Immature natural killer cell (primary cell): ENCODE results near the gene LRRTM2. TPM values are rescaled to one million over a fixed set of nuclear protein-coding genes. Genes with fewer than 3 reads are reported as not detected.
"Not testable (repeated sequence)": the region's sequence is repeated elsewhere in the genome, so short reads cannot be mapped to it uniquely, and the experiment has no call there.

Experiments
- DNase-seq, 3 donors: peaks; one replicate each; pipeline ENCODE4 v3.0.0; 2022; ENCODE audit warnings: mixed read lengths in 1 of 3
- H3K27ac Mint-ChIP-seq, 6 donors: one replicate each; pipeline ENCODE4 v1.8.0; 2020; ENCODE audit warnings: mixed read lengths in 6 of 6, mild to moderate bottlenecking in 5 of 6, inconsistent platforms in 4 of 6, moderate library complexity in 3 of 6
- H3K27me3 Mint-ChIP-seq, 3 donors: one replicate each; pipeline ENCODE4 v1.8.0; 2020 to 2021; ENCODE audit warnings: low read depth in 3 of 3, mild to moderate bottlenecking in 3 of 3, mixed read lengths in 3 of 3, moderate library complexity in 3 of 3, inconsistent platforms in 1 of 3
- H3K36me3 Mint-ChIP-seq, 3 donors: one replicate each; pipeline ENCODE4 v1.8.0; 2020; ENCODE audit warnings: mixed read lengths in 3 of 3, inconsistent platforms in 2 of 3, mild to moderate bottlenecking in 2 of 3
- H3K4me1 Mint-ChIP-seq, 2 donors: one replicate each; pipeline ENCODE4 v1.8.0; 2020; ENCODE audit warnings: inconsistent platforms in 2 of 2, mild to moderate bottlenecking in 2 of 2, mixed read lengths in 2 of 2, moderate library complexity in 1 of 2
- H3K4me3 Mint-ChIP-seq, 5 donors: one replicate each; pipeline ENCODE4 v1.8.0; 2020; ENCODE audit warnings: mild to moderate bottlenecking in 5 of 5, mixed read lengths in 5 of 5, inconsistent platforms in 3 of 5, moderate library complexity in 3 of 5
- H3K9me3 Mint-ChIP-seq, 6 donors: one replicate each; pipeline ENCODE4 v1.8.0; 2020; ENCODE audit warnings: mild to moderate bottlenecking in 6 of 6, mixed read lengths in 6 of 6, inconsistent platforms in 4 of 6, moderate library complexity in 3 of 6
- polyA plus RNA-seq, 3 donors: library from polyadenylated mRNA; unstranded; fragments of 300-500 nt; fragmentation: Illumina TruSeq; gene quantifications; one replicate each; pipeline ENCODE4 v1.2.3, GENCODE V29; 2021

LRRTM2 gene, protein sequence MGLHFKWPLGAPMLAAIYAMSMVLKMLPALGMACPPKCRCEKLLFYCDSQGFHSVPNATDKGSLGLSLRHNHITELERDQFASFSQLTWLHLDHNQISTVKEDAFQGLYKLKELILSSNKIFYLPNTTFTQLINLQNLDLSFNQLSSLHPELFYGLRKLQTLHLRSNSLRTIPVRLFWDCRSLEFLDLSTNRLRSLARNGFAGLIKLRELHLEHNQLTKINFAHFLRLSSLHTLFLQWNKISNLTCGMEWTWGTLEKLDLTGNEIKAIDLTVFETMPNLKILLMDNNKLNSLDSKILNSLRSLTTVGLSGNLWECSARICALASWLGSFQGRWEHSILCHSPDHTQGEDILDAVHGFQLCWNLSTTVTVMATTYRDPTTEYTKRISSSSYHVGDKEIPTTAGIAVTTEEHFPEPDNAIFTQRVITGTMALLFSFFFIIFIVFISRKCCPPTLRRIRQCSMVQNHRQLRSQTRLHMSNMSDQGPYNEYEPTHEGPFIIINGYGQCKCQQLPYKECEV
- polyA plus RNA-seq: not detected

- DNase-seq: no peak
- no peaks in the 10 kb centered on the region for H3K9me3 Mint-ChIP-seq
- H3K27ac Mint-ChIP-seq: no peak within 1 kb of the TSS
- no peaks in the 10 kb centered on the region for H3K4me1 Mint-ChIP-seq
- H3K27me3 Mint-ChIP-seq: peaks cover 0 to 4% (median 1%) of the 10 kb centered on the region in 3 donors
- H3K36me3 Mint-ChIP-seq: no peaks in the 10 kb centered on the region
- no peak within 1 kb of the TSS for H3K4me3 Mint-ChIP-seq
These were observed at the start of gene LRRTM2 for GRCh38 chr5:138874771-138875551. Gene LRRTM2 (minus strand): TSS chr5:138875335. CDS start chr5:138874911, 424 bp downstream.

DNA sequence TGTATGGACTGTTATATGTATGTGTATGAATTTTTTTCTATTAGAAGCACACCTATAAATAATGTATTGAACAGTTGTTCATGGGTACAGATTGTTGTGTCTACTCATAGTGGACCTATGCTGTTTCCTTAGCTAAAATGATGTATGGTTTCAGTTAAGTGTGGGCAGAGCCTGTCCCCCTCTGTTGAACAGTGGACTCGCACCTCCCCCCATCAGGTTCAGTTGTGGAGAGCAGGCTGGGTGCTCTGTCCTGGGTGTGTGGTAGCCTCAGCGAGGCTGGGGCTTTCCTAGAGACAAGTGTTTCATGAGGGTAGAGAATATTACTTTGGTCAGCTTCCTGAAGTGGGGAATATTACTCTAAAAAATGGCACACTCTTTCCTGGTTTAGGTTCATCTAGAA, 47.4 kb upstream of the LRRTM2 start:
- no peaks in the 10 kb centered on the region for H3K4me1 Mint-ChIP-seq
- H3K36me3 Mint-ChIP-seq: peaks cover 0 to 18% (median 16%) of the 10 kb centered on the region in 3 donors
- H3K9me3 Mint-ChIP-seq: no peaks in the 10 kb centered on the region
- H3K4me3 Mint-ChIP-seq: no peak overlapping the region
- DNase-seq: no peak
- H3K27me3 Mint-ChIP-seq: peaks cover 0 to 2% (median 0%) of the 10 kb centered on the region in 3 donors
- no peak overlapping the region for H3K27ac Mint-ChIP-seq

DNA sequence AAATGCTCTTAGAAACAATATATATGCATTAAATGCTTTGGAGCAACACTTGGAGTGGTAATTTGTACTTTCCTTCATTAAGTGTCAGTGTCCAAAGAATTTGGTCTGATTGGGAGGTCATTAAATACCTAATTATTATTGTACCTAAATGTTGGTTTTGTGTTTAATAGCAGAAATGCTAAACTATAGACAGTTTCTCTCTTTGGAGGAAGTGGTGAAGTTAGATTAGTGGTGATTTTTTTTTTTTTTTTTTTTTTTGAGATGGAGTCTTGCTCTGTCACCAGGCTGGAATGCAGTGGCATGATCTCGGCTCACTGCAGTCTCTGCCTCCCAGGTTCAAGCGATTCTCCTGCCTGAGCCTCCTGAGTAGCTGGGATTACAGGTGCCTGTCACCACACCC, 46.2 kb upstream of the LRRTM2 start:
- H3K27ac Mint-ChIP-seq, H3K4me3 Mint-ChIP-seq, H3K9me3 Mint-ChIP-seq, DNase-seq, H3K27me3 Mint-ChIP-seq, H3K4me1 Mint-ChIP-seq: not testable (repeated sequence)
- peaks cover 0 to 13% (median 8%) of the 10 kb centered on the region in 3 donors for H3K36me3 Mint-ChIP-seq

DNA sequence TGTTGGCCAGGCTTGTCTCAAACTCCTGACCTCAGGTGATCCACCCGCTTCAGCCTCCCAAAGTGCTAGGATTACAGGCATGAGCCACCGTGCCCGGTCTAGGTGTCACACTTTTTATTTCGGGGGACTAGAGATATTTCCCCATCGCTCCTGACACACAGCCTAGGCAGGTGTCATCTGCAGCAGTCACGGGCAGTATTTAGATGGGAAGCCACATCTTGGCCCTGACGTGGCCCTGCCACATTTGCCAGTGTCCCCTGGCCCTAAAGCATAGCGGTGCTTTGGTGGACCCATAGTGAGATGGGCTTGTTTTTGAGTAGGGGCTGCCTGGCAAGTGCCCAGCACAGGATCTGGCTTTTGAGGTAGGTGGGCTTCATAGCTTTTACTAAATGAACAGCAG, 45.0 kb upstream of the LRRTM2 start:
- Mint-ChIP-seq H3K36me3 (peaks cover 0 to 8% (median 3%) of the 10 kb centered on the region in 3 donors), H3K4me3 (no peak overlapping the region), H3K9me3 (no peaks in the 10 kb centered on the region), H3K27ac (no peak overlapping the region), H3K27me3 (peaks cover 0 to 2% (median 0%) of the 10 kb centered on the region in 3 donors), H3K4me1 (no peaks in the 10 kb centered on the region)
- no peak for DNase-seq

- DNase-seq: no peak
- peaks cover 0 to 2% (median 0%) of the 10 kb centered on the region in 3 donors for H3K27me3 Mint-ChIP-seq
- peaks cover 0 to 8% (median 0%) of the 10 kb centered on the region in 3 donors for H3K36me3 Mint-ChIP-seq
- no peaks in the 10 kb centered on the region for H3K4me1 Mint-ChIP-seq
- H3K4me3 Mint-ChIP-seq: no peak overlapping the region
- H3K9me3 Mint-ChIP-seq: no peaks in the 10 kb centered on the region
- H3K27ac Mint-ChIP-seq: peak overlapping the region in 1 of 6 donors; percentile 43
These were observed 43.6 kb upstream of the LRRTM2 start for GRCh38 chr5:138918686-138919085.

- Mint-ChIP-seq H3K27me3 (peaks cover 0 to 4% (median 2%) of the 10 kb centered on the region in 3 donors), H3K4me3 (no peak overlapping the region), H3K27ac (no peak overlapping the region), H3K4me1 (peaks cover 0 to 4% of the 10 kb centered on the region in 2 donors), H3K36me3 (peaks cover 7 to 28% (median 9%) of the 10 kb centered on the region in 3 donors), H3K9me3 (peaks cover 0 to 2% (median 0%) of the 10 kb centered on the region in 6 donors)
- DNase-seq: no peak
These were observed 39.2 kb upstream of the LRRTM2 start for GRCh38 chr5:138914338-138914737.

DNA sequence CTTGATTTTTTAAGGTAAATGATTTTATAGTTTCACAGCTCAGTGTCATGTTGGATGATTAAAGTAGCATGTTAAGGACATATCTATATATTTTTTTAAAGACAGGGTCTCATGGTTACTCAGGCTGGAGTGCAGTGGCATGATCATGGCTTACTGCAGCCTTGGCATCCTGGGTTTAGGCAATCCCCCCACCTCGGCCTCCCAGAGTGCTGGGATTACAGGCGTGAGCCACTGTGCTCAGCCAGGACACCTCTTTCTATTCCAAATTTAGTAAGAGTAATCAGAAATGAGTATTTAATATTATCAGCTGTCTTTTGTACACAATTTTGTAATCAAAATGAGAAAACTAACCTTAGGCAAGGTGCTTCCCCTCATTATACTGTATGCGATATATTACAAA, 38.6 kb upstream of the LRRTM2 start:
- H3K27ac Mint-ChIP-seq: no peak overlapping the region
- peaks cover 0 to 4% of the 10 kb centered on the region in 2 donors for H3K4me1 Mint-ChIP-seq
- peaks cover 0 to 2% (median 0%) of the 10 kb centered on the region in 6 donors for H3K9me3 Mint-ChIP-seq
- H3K4me3 Mint-ChIP-seq: no peak overlapping the region
- H3K27me3 Mint-ChIP-seq: peaks cover 0 to 4% (median 2%) of the 10 kb centered on the region in 3 donors
- DNase-seq: no peak
- peaks cover 8 to 28% (median 9%) of the 10 kb centered on the region in 3 donors for H3K36me3 Mint-ChIP-seq

DNA sequence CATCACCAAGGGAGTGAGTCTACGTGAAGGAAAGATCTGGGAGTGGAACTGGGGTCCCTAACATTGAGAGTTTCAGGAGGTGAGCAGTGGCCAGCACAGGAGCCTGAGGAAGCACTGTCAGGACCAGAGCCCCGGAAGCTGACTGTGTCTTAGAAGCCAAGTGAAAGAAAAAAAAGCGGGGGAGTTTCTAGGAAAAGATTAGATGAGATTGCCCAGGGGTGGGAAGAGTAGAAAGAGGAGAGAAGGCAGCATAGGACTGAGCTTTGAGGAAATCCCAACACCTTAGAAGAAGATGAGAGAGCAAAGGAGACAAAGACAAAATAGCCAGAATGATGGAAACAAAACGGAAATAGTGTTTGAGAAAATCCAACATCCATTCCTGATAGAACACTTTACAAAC, 37.0 kb upstream of the LRRTM2 start:
- no peak for DNase-seq

DNA sequence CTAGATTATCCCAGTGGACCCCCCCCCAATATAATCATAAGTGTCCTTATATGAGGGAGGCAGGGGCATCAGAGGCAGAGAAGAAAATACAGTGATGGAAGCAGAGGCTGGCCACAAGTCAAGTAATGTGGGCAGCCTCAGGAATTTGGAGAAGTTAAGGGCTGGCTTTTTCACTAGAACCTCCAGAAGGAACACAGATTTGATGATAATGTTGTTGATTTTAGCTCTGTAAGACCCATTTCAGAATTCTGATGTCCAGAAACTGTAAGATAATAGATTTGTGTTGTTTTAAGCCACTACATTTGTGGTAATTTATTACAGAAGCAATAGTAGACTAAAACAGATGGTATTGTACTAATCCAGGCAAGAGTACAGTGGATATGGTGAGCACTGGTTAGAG, 36.3 kb upstream of the LRRTM2 start:
- no peak overlapping the region for H3K27ac Mint-ChIP-seq
- H3K27me3 Mint-ChIP-seq: peaks cover 0 to 4% (median 2%) of the 10 kb centered on the region in 3 donors

More for the DNA sequence above, 37.0 kb upstream of the LRRTM2 start:
- H3K27ac Mint-ChIP-seq: no peak overlapping the region
- peaks cover 0 to 4% (median 2%) of the 10 kb centered on the region in 3 donors for H3K27me3 Mint-ChIP-seq
- peaks cover 0 to 2% (median 0%) of the 10 kb centered on the region in 6 donors for H3K9me3 Mint-ChIP-seq
- peaks cover 8 to 28% (median 9%) of the 10 kb centered on the region in 3 donors for H3K36me3 Mint-ChIP-seq
- H3K4me3 Mint-ChIP-seq: no peak overlapping the region
- peaks cover 0 to 4% of the 10 kb centered on the region in 2 donors for H3K4me1 Mint-ChIP-seq

DNA sequence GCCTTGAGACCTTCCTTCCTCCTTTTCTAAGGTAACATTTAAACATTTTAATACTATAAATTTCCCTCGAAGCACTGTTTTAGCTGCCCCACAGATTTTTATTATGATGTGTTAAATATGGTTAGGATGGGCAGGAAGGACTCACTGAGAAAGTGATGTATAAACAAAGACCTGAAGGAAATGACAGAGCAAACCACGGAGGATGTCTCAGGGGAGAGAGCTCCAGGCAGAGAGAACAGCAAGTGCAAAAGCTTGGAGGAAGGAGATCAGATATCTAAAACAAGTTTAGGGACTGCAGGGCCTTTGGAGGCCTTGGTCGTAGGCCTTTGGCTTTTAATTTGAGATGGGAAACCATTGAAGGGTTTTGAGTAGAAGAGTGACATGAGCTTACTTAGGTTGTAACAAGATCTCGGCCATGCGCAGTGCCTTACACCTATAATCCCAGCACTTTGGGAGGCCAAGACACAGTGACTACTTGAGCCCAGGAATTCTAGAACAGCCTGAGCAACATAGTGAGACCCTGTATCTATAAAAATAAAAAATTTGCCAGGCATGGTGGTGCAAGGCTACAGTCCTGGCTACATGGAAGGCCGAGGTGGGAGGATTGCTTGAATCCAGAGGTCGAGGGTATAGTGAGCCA, 35.5 kb upstream of the LRRTM2 start:
- Mint-ChIP-seq H3K36me3 (peaks cover 12 to 39% (median 12%) of the 10 kb centered on the region in 3 donors), H3K27me3 (peaks cover 0 to 4% (median 2%) of the 10 kb centered on the region in 3 donors), H3K4me3 (no peak overlapping the region), H3K9me3 (peaks cover 0 to 2% (median 0%) of the 10 kb centered on the region in 6 donors), H3K4me1 (peaks cover 0 to 4% of the 10 kb centered on the region in 2 donors), H3K27ac (no peak overlapping the region)
- no peak for DNase-seq

More for the DNA sequence above, 36.3 kb upstream of the LRRTM2 start:
- DNase-seq: no peak
- peaks cover 0 to 4% of the 10 kb centered on the region in 2 donors for H3K4me1 Mint-ChIP-seq
- H3K4me3 Mint-ChIP-seq: no peak overlapping the region
- H3K9me3 Mint-ChIP-seq: peaks cover 0 to 2% (median 0%) of the 10 kb centered on the region in 6 donors
- H3K36me3 Mint-ChIP-seq: peaks cover 8 to 33% (median 12%) of the 10 kb centered on the region in 3 donors

DNA sequence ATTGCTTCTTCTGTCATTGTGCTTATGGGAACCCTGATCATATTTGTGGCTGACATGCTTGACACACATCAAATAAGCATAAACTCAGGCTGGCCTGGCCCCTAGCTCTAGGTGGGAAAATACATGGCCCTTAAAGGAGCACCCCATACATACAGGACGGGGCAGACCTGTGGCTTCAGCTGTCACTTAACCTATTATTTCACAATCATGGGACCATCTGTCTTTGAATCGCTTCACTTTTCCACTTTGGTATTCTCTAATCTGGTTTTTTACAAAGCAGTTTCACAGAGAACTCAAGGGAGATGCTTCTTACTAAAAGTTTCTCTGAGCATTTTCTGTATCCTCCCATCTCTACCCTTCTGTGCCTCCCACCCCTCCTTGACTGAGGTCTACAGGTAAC, 34.6 kb upstream of the LRRTM2 start:
- H3K9me3 Mint-ChIP-seq: peaks cover 0 to 2% (median 0%) of the 10 kb centered on the region in 6 donors
- no peak for DNase-seq
- peaks cover 12 to 43% (median 15%) of the 10 kb centered on the region in 3 donors for H3K36me3 Mint-ChIP-seq
- H3K4me3 Mint-ChIP-seq: no peak overlapping the region
- H3K4me1 Mint-ChIP-seq: peaks cover 0 to 4% of the 10 kb centered on the region in 2 donors
- peaks cover 0 to 2% (median 1%) of the 10 kb centered on the region in 3 donors for H3K27me3 Mint-ChIP-seq
- no peak overlapping the region for H3K27ac Mint-ChIP-seq

DNA sequence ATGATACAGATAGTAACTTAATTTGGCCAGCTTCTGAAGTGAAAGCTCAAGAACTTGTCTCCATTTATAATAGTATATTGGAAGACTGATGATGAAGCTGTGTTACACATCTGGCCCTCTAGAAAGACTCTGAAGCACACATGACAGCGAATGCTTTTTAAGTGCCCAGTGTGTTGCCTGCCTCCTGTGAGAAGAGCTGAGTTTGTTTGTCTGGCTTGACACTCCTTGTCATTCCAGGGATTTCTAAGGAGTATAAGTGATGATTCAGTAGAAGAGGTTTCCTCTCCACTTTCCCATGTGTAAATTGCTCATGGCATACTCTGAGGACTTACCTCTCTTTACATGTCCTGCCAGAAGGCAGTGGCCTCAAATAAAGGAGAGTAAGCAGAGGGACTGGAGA, 30.4 kb upstream of the LRRTM2 start:
- Mint-ChIP-seq H3K9me3 (peaks cover 0 to 1% (median 0%) of the 10 kb centered on the region in 6 donors), H3K4me1 (peaks cover 2 to 4% of the 10 kb centered on the region in 2 donors), H3K4me3 (no peak overlapping the region), H3K36me3 (peaks cover 14 to 32% (median 19%) of the 10 kb centered on the region in 3 donors), H3K27ac (no peak overlapping the region), H3K27me3 (peaks cover 0 to 3% (median 0%) of the 10 kb centered on the region in 3 donors)
- DNase-seq: no peak

DNA sequence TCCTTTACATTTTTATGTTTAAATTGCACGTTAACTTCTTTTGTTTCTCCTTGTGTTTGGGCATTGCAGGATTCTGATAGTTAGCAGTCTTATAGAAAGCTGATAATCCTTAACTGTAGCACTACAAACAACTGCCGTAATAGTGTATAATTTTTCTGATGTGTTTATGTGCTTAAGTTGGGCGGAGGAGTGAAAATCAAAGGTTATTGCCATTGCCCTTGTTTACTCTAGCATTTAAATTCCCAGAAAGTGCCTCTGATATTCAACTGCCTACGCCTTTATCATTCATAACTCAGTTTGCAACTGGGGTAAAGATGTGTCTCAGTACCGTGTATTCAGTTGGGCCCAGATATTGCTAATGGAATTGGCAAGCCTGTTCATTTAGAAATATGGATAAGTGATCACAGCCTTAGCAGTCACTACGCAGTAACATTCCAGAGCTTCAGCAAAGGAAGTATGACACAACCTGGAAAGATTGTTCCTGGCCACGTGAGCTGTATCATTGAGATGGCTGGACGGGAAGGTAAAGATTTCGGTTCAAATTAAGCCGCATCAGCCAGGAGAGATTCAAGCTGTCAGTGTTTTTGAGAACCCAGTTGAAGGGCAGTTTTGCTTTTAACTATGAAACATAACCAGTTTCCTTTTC, 28.1 kb upstream of the LRRTM2 start:
- no peak for DNase-seq
- Mint-ChIP-seq H3K4me3 (no peak overlapping the region), H3K27ac (no peak overlapping the region), H3K27me3 (peaks cover 0 to 2% (median 1%) of the 10 kb centered on the region in 3 donors), H3K36me3 (peaks cover 7 to 24% (median 11%) of the 10 kb centered on the region in 3 donors), H3K9me3 (no peaks in the 10 kb centered on the region), H3K4me1 (peaks cover 0 to 7% of the 10 kb centered on the region in 2 donors)
